ENCODE results near the gene TMEM250. TPM values are rescaled to one million over a fixed set of nuclear protein-coding genes. Genes with fewer than 3 reads are reported as not detected.
A peak's percentile ranks its signal among the peaks of the same experiment; 100 is the strongest.

Gene TMEM250
- total and polyA plus RNA-seq, 2 donors from 2014 or later: 22.2 to 33.1 TPM

- TF ChIP-seq, protein P1, sequence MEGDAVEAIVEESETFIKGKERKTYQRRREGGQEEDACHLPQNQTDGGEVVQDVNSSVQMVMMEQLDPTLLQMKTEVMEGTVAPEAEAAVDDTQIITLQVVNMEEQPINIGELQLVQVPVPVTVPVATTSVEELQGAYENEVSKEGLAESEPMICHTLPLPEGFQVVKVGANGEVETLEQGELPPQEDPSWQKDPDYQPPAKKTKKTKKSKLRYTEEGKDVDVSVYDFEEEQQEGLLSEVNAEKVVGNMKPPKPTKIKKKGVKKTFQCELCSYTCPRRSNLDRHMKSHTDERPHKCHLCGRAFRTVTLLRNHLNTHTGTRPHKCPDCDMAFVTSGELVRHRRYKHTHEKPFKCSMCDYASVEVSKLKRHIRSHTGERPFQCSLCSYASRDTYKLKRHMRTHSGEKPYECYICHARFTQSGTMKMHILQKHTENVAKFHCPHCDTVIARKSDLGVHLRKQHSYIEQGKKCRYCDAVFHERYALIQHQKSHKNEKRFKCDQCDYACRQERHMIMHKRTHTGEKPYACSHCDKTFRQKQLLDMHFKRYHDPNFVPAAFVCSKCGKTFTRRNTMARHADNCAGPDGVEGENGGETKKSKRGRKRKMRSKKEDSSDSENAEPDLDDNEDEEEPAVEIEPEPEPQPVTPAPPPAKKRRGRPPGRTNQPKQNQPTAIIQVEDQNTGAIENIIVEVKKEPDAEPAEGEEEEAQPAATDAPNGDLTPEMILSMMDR (IDR thresholded peaks at IDR 0.05; ENCODE audit: borderline replicate concordance, extremely low read depth, insufficient read depth): no peak
- no peak for FAIRE-seq
- intact Hi-C loops (cut with DNase I): no loop called here
- H3K27me3 ChIP-seq (ENCODE audit: control insufficient read depth, insufficient read depth, low read length): no peaks in the 10 kb centered on the region
- DNase-seq: peak in 1 of 5 donors; percentile 44
- H3K27ac ChIP-seq (ENCODE audit: low read depth in 2 of 2, low read length in 2 of 2): no peak overlapping the region
- H3K4me3 ChIP-seq (ENCODE audit: low read length in 3 of 3): no peak overlapping the region
- no peak overlapping the region for H3K9ac ChIP-seq (ENCODE audit: low read length in 3 of 3)
- H3K36me3 ChIP-seq (ENCODE audit: control insufficient read depth in 2 of 3, insufficient read depth in 3 of 3, low read length in 3 of 3): no peaks in the 10 kb centered on the region
- H3K4me1 ChIP-seq (ENCODE audit: control insufficient read depth in 2 of 3, insufficient read depth in 2 of 3, low read depth in 1 of 3, low read length in 3 of 3): peaks cover 0 to 17% (median 4%) of the 10 kb centered on the region in 3 donors
- H3K9me3 ChIP-seq (ENCODE audit: control insufficient read depth in 2 of 3, insufficient read depth in 1 of 3, low read length in 3 of 3): no peaks in the 10 kb centered on the region
These were observed 41.2 kb downstream of the TMEM250 start for GRCh38 chr9:136077491-136077890.

- H3K9ac ChIP-seq (ENCODE audit: low read length in 3 of 3): no peak overlapping the region
- H3K27me3 ChIP-seq (ENCODE audit: control insufficient read depth, insufficient read depth, low read length): no peaks in the 10 kb centered on the region
- DNase-seq (peak in 1 of 5 donors; percentile 51), FAIRE-seq (no peak)
- H3K4me1 ChIP-seq (ENCODE audit: control insufficient read depth in 2 of 3, insufficient read depth in 2 of 3, low read depth in 1 of 3, low read length in 3 of 3): peaks cover 0 to 8% (median 4%) of the 10 kb centered on the region in 3 donors
- no peak overlapping the region for H3K27ac ChIP-seq (ENCODE audit: low read depth in 2 of 2, low read length in 2 of 2)
- no peak overlapping the region for H3K4me3 ChIP-seq (ENCODE audit: low read length in 3 of 3)
- intact Hi-C loops (cut with DNase I): no loop called here
- no peaks in the 10 kb centered on the region for H3K36me3 ChIP-seq (ENCODE audit: control insufficient read depth in 2 of 3, insufficient read depth in 3 of 3, low read length in 3 of 3)
- no peaks in the 10 kb centered on the region for H3K9me3 ChIP-seq (ENCODE audit: control insufficient read depth in 2 of 3, insufficient read depth in 1 of 3, low read length in 3 of 3)
- TF ChIP-seq, protein P1 (IDR thresholded peaks at IDR 0.05; ENCODE audit: borderline replicate concordance, extremely low read depth, insufficient read depth): no peak
These were observed 42.6 kb downstream of the TMEM250 start for GRCh38 chr9:136075881-136076678.

GRCh38 chr9:136075134-136075841 is 43.4 kb downstream of the TMEM250 start:
- FAIRE-seq (no peak), DNase-seq (peak in 2 of 5 donors; percentile 9 to 73)
- Histone ChIP-seq H3K36me3 (ENCODE audit: control insufficient read depth in 2 of 3, insufficient read depth in 3 of 3, low read length in 3 of 3) (no peaks in the 10 kb centered on the region), H3K9ac (ENCODE audit: low read length in 3 of 3) (no peak overlapping the region), H3K4me1 (ENCODE audit: control insufficient read depth in 2 of 3, insufficient read depth in 2 of 3, low read depth in 1 of 3, low read length in 3 of 3) (peaks cover 0 to 8% (median 4%) of the 10 kb centered on the region in 3 donors), H3K4me3 (ENCODE audit: low read length in 3 of 3) (no peak overlapping the region), H3K27ac (ENCODE audit: low read depth in 2 of 2, low read length in 2 of 2) (no peak overlapping the region), H3K27me3 (ENCODE audit: control insufficient read depth, insufficient read depth, low read length) (no peaks in the 10 kb centered on the region), H3K9me3 (ENCODE audit: control insufficient read depth in 2 of 3, insufficient read depth in 1 of 3, low read length in 3 of 3) (no peaks in the 10 kb centered on the region)
- intact Hi-C loops (cut with DNase I): no loop called here
- TF ChIP-seq, protein P1 (IDR thresholded peaks at IDR 0.05; ENCODE audit: borderline replicate concordance, extremely low read depth, insufficient read depth): no peak
